GM21786 (cell line): Measurements from ENCODE around the gene FASLG.
"Not testable (repeated sequence)": the region's sequence is repeated elsewhere in the genome, so short reads cannot be mapped to it uniquely, and the experiment has no call there.

Source experiments
- ATAC-seq: cut with Tn5 transposase; IDR thresholded peaks from one replicate; pipeline ENCODE4 v1.9.1; 2021; ENCODE audit not compliant: unreplicated experiment

The FASLG gene

GRCh38 chr1:172680244-172680643, 21.3 kb downstream of the FASLG start:
- no peak for ATAC-seq

GRCh38 chr1:172680733-172681275, 21.9 kb downstream of the FASLG start:
- ATAC-seq: no peak

GRCh38 chr1:172682812-172683211, 23.9 kb downstream of the FASLG start:
- ATAC-seq: no peak

- ATAC-seq: no peak
Observed at GRCh38 chr1:172686143-172686542, 27.2 kb downstream of the FASLG start.

- not testable (repeated sequence) for ATAC-seq
Observed at GRCh38 chr1:172688428-172689085, 29.7 kb downstream of the FASLG start.

GRCh38 chr1:172690925-172691324, 32.0 kb downstream of the FASLG start:
- ATAC-seq: not testable (repeated sequence)

- no peak for ATAC-seq
Observed at GRCh38 chr1:172697534-172698002, 38.7 kb downstream of the FASLG start.

- no peak for ATAC-seq
Observed at GRCh38 chr1:172698224-172698623, 39.3 kb downstream of the FASLG start.

- ATAC-seq: peak; percentile 81
Observed at GRCh38 chr1:172699111-172699510, 40.2 kb downstream of the FASLG start.

GRCh38 chr1:172699695-172700227, 40.9 kb downstream of the FASLG start:
- no peak for ATAC-seq

- ATAC-seq: no peak
Observed at GRCh38 chr1:172700556-172700955, 41.7 kb downstream of the FASLG start.

- no peak for ATAC-seq
Observed at GRCh38 chr1:172704001-172704400, 45.1 kb downstream of the FASLG start.

- no peak for ATAC-seq
Observed at GRCh38 chr1:172704420-172705210, 45.7 kb downstream of the FASLG start.

- ATAC-seq: no peak
Observed at GRCh38 chr1:172708452-172708851, 49.5 kb downstream of the FASLG start.

- ATAC-seq: no peak
Observed at GRCh38 chr1:172711558-172711957, 52.7 kb downstream of the FASLG start.

GRCh38 chr1:172713466-172713865, 54.6 kb downstream of the FASLG start:
- ATAC-seq: no peak
